HG03095 (cell line): ENCODE measurements around the gene SLC37A1.
A peak's percentile ranks its signal among the peaks of the same experiment; 100 is the strongest.

ENCODE experiments used
- ATAC-seq: cut with Tn5 transposase; IDR thresholded peaks from one replicate; pipeline ENCODE4 v1.9.1; 2021; ENCODE audit warnings: moderate library complexity; ENCODE audit not compliant: unreplicated experiment

SLC37A1 gene

GRCh38 chr21:42525676-42526378 is 12.2 kb downstream of the SLC37A1 start:
- no peak for ATAC-seq

GRCh38 chr21:42526379-42526727 is 12.7 kb downstream of the SLC37A1 start:
- no peak for ATAC-seq

- no peak for ATAC-seq
Measured at GRCh38 chr21:42527127-42527488, 13.5 kb downstream of the SLC37A1 start.

GRCh38 chr21:42527489-42528158 is 14.0 kb downstream of the SLC37A1 start:
- no peak for ATAC-seq

- ATAC-seq: no peak
Measured at GRCh38 chr21:42530167-42530518, 16.5 kb downstream of the SLC37A1 start.

GRCh38 chr21:42531771-42532170 is 18.1 kb downstream of the SLC37A1 start:
- no peak for ATAC-seq

GRCh38 chr21:42532466-42533181 is 19.0 kb downstream of the SLC37A1 start:
- no peak for ATAC-seq

GRCh38 chr21:42533306-42533962 is 19.8 kb downstream of the SLC37A1 start:
- no peak for ATAC-seq

GRCh38 chr21:42533963-42534355 is 20.3 kb downstream of the SLC37A1 start:
- ATAC-seq: no peak

GRCh38 chr21:42534421-42535378 is 21.0 kb downstream of the SLC37A1 start:
- ATAC-seq: no peak

GRCh38 chr21:42535602-42536171 is 22.0 kb downstream of the SLC37A1 start:
- ATAC-seq: peak; percentile 46

GRCh38 chr21:42536601-42537000 is 22.9 kb downstream of the SLC37A1 start:
- ATAC-seq: no peak

GRCh38 chr21:42537106-42537742 is 23.6 kb downstream of the SLC37A1 start:
- no peak for ATAC-seq

GRCh38 chr21:42538479-42539275 is 25.0 kb downstream of the SLC37A1 start:
- no peak for ATAC-seq

GRCh38 chr21:42539342-42539741 is 25.7 kb downstream of the SLC37A1 start:
- ATAC-seq: no peak

- no peak for ATAC-seq
Measured at GRCh38 chr21:42539931-42540343, 26.3 kb downstream of the SLC37A1 start.

- no peak for ATAC-seq
Measured at GRCh38 chr21:42540396-42540795, 26.7 kb downstream of the SLC37A1 start.

GRCh38 chr21:42541174-42541573 is 27.5 kb downstream of the SLC37A1 start:
- no peak for ATAC-seq

GRCh38 chr21:42541618-42542017 is 28.0 kb downstream of the SLC37A1 start:
- ATAC-seq: no peak
